ENCODE data around the gene PRICKLE2.

The PRICKLE2 gene

DNA sequence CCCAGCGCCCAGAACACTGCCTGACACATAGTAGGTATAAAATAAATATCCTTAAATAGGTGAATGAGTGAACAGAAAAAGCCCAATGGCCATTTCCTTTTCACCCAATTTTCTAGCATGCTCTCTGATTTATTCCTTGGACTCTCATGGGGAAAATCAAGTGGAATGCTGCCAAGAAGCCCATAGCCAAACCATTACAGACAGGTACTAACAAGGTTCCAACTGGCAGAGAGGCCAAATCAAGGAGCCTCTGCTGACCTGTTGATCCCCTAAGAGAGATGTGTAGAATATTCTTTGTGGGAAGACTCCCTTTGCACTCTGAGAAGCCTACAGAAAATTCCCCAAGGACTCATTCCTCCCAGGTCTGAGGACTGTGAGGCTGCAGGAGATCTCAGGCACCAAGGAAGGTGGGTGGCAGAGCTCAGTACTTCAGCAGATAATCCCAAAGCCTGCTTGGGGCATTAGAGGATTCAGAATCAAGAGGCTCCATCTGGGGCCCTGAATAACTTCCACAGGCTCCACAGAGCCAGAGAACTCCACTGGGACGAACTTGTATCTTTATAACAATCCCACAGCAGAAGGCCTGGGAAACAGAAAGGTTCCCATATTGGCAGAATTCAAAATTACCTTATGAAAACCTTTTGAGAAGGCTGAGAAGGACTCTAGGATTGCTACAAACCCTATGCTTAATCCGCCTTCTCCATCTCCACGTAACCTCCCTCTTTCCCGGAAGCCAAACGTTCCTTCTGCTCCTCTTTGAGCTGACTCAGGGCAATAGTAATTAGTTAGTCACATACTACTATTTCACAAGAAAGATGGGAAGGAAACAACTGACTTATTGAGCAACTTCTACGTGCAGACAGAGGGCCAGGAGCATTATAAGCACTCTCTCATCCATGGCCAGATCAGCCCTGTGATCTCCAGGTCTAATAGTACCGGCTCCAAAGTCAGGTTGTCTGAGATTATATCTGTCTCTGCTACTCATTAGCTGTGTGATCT lies 34.5 kb downstream of the PRICKLE2 start:
- DNase-seq (ENCODE audit: low read depth) = peak; percentile 94
- no peak overlapping the region for H3K4me3 ChIP-seq (ENCODE audit: low read length)
- TF ChIP-seq, protein P1, sequence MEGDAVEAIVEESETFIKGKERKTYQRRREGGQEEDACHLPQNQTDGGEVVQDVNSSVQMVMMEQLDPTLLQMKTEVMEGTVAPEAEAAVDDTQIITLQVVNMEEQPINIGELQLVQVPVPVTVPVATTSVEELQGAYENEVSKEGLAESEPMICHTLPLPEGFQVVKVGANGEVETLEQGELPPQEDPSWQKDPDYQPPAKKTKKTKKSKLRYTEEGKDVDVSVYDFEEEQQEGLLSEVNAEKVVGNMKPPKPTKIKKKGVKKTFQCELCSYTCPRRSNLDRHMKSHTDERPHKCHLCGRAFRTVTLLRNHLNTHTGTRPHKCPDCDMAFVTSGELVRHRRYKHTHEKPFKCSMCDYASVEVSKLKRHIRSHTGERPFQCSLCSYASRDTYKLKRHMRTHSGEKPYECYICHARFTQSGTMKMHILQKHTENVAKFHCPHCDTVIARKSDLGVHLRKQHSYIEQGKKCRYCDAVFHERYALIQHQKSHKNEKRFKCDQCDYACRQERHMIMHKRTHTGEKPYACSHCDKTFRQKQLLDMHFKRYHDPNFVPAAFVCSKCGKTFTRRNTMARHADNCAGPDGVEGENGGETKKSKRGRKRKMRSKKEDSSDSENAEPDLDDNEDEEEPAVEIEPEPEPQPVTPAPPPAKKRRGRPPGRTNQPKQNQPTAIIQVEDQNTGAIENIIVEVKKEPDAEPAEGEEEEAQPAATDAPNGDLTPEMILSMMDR (IDR thresholded peaks at IDR 0.05; ENCODE audit: insufficient read depth, low read depth, low read length, missing control alignments) = no peak

DNA sequence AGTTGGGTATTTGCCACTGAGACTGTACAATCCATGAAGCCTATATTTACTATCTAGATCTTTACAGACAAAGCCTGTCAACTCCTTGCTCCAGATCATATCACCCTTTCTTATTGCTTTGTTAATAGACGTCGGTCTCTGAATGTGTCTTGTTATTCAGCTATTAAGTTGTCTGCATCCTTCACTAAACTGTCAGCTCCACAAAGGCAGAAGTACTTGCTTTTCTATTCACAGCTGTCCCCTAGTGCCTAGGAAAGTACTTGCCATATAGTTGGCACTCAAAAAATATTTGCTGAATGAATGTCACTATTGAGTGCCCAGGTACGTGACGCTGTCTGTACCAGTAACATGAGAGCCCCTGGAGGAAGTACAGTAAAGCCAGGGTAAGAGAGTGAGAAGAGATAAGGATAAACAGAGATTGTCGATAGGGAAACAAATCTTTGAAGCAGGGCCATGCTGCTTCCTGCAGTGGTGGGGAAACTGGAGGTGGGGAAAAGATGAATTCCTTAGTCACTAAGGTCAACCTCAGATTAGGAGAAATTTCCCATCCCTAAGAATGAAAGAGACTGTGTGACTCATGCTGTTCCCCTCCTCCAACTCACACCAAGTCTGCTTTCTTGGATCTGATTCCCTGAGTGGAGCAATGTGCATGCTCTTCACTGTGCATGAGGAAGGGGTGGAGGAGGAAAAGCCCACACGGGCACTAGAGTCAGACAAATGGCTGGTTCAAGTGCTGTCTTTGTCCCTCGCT lies 36.3 kb downstream of the PRICKLE2 start:
- DNase-seq (ENCODE audit: low read depth) = peak; percentile 93
- no peak overlapping the region for H3K4me3 ChIP-seq (ENCODE audit: low read length)
- TF ChIP-seq, protein P1 (IDR thresholded peaks at IDR 0.05; ENCODE audit: insufficient read depth, low read depth, low read length, missing control alignments) = no peak

DNA sequence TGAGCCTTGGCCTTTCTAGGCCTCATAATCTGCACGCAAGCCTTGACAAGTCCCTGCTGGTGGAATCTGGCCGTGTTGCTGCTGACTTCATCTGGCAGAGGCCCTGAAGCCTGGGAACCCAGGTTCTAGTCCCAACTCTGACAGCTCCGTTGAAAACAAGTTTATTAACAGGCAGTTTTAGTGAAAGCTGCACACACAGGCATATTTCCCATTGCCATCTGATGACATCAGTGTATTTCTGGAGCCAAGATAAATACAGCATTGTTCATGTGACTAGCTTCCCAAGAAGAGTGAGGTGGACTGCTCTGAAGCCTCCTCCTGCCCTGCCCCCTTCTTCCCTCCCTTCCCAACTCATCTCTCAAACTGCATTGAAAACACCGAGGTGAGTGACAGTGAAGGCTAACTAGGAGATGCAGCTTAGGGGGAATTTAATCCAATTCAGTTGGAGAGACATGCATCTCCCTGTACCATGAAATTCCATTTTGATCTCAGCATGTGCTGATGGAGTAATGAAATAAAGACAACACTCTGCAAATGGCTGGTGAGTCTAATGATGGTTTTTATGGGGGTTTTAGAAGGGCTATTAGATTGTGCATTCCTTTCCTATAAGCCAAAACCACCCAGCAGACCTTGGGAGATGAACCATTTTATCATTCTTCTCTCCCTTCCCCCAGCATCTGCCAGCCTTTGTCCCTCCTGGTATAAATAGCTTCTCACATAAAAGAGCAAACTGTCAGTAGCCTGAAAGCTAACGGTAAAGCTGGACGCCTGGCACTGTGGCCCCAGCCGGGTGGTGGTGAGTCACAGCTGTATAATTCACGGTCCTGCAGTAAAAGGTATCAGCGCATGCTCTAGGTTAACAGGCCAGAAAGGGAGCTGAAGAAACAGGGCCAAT lies 38.0 kb downstream of the PRICKLE2 start:
- no peak overlapping the region for H3K4me3 ChIP-seq (ENCODE audit: low read length)
- TF ChIP-seq, protein P1 (IDR thresholded peaks at IDR 0.05; ENCODE audit: insufficient read depth, low read depth, low read length, missing control alignments) = peak; percentile 7
- DNase-seq (ENCODE audit: low read depth) = peak; percentile 99

GRCh38 chr3:64186667-64187064 lies 38.6 kb downstream of the PRICKLE2 start:
- DNase-seq (ENCODE audit: low read depth) = no peak
- no peak overlapping the region for H3K4me3 ChIP-seq (ENCODE audit: low read length)
- TF ChIP-seq, protein P1 (IDR thresholded peaks at IDR 0.05; ENCODE audit: insufficient read depth, low read depth, low read length, missing control alignments) = no peak

DNA sequence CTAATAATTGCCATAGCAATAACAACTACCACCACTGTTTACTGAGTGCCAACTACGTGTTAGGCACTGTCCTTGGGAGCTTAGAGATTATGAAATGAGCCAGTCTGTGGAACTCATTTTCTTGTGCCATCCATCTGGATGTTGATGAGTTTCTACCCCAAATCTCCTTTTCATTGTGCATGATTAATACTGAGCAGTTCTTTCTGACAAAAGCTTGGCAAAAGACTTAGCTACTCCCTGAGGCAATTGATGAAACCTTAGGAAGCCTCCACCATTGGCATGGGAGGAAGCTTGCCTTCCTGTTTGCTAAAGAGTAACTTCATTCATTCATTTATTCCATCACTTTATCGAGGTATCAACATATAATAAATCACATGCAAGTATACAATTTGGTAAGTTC lies 39.8 kb downstream of the PRICKLE2 start:
- H3K4me3 ChIP-seq (ENCODE audit: low read length) = no peak overlapping the region
- TF ChIP-seq, protein P1 (IDR thresholded peaks at IDR 0.05; ENCODE audit: insufficient read depth, low read depth, low read length, missing control alignments) = no peak
- peak; percentile 91 for DNase-seq (ENCODE audit: low read depth)

- DNase-seq (ENCODE audit: low read depth) = peak; percentile 89
- TF ChIP-seq, protein P1 (IDR thresholded peaks at IDR 0.05; ENCODE audit: insufficient read depth, low read depth, low read length, missing control alignments) = no peak
These were observed 40.6 kb downstream of the PRICKLE2 start for GRCh38 chr3:64184621-64185020.

More at GRCh38 chr3:64184621-64185020, 40.6 kb downstream of the PRICKLE2 start:
- no peak overlapping the region for H3K4me3 ChIP-seq (ENCODE audit: low read length)

Measured in epithelial cell of esophagus (primary cell).